COLO668 (cell line): ENCODE results near the gene UBXN10.
A peak's percentile ranks its signal among the peaks of the same experiment; 100 is the strongest.
"Not testable (repeated sequence)": the region's sequence is repeated elsewhere in the genome, so short reads cannot be mapped to it uniquely, and the experiment has no call there.

Experiments used
- DNase-seq: peaks from one replicate; lab custom pipeline; 2025; ENCODE audit not compliant: unreplicated experiment; lab: John Stamatoyannopoulos, UW

UBXN10 gene

GRCh38 chr1:20199840-20200239, 13.9 kb downstream of the UBXN10 start:
- no peak for DNase-seq

- no peak for DNase-seq
These were observed 15.1 kb downstream of the UBXN10 start for GRCh38 chr1:20200966-20201365.

- no peak for DNase-seq
These were observed 16.3 kb downstream of the UBXN10 start for GRCh38 chr1:20202166-20202565.

- DNase-seq: no peak
These were observed 21.6 kb downstream of the UBXN10 start for GRCh38 chr1:20207546-20207945.

- no peak for DNase-seq
These were observed 23.6 kb downstream of the UBXN10 start for GRCh38 chr1:20209471-20209870.

GRCh38 chr1:20210736-20211460, 25.0 kb downstream of the UBXN10 start:
- no peak for DNase-seq

- DNase-seq: no peak
These were observed 25.6 kb downstream of the UBXN10 start for GRCh38 chr1:20211511-20211931.

- DNase-seq: no peak
These were observed 26.3 kb downstream of the UBXN10 start for GRCh38 chr1:20212085-20212684.

GRCh38 chr1:20212685-20213331, 26.9 kb downstream of the UBXN10 start:
- peak; percentile 97 for DNase-seq

- DNase-seq: no peak
These were observed 29.8 kb downstream of the UBXN10 start for GRCh38 chr1:20215716-20216115.

GRCh38 chr1:20216574-20216973, 30.7 kb downstream of the UBXN10 start:
- DNase-seq: no peak

GRCh38 chr1:20219053-20219452, 33.2 kb downstream of the UBXN10 start:
- DNase-seq: not testable (repeated sequence)

GRCh38 chr1:20220036-20220435, 34.1 kb downstream of the UBXN10 start:
- no peak for DNase-seq

- no peak for DNase-seq
These were observed 37.2 kb downstream of the UBXN10 start for GRCh38 chr1:20223106-20223505.

- DNase-seq: no peak
These were observed 37.9 kb downstream of the UBXN10 start for GRCh38 chr1:20223551-20224419.

GRCh38 chr1:20224546-20224945, 38.6 kb downstream of the UBXN10 start:
- no peak for DNase-seq

- DNase-seq: no peak
These were observed 41.8 kb downstream of the UBXN10 start for GRCh38 chr1:20227704-20228103.

- DNase-seq: no peak
These were observed 42.5 kb downstream of the UBXN10 start for GRCh38 chr1:20228314-20228825.

GRCh38 chr1:20229171-20229570, 43.3 kb downstream of the UBXN10 start:
- DNase-seq: no peak

- DNase-seq: not testable (repeated sequence)
These were observed 46.7 kb downstream of the UBXN10 start for GRCh38 chr1:20232564-20232963.

- DNase-seq: no peak
These were observed 47.5 kb downstream of the UBXN10 start for GRCh38 chr1:20233394-20233793.
